Activated CD8-positive, alpha-beta memory T cell treated with anti-CD3 and anti-CD28 coated beads for 4 hours (primary cell): ENCODE measurements around the gene SSH2.

Experiments used
- DNase-seq, 2 donors: peaks; one replicate each; pipeline ENCODE4 v3.0.0-alpha.2; 2020; ENCODE audit warnings: low read depth in 2 of 2

The SSH2 gene

DNA sequence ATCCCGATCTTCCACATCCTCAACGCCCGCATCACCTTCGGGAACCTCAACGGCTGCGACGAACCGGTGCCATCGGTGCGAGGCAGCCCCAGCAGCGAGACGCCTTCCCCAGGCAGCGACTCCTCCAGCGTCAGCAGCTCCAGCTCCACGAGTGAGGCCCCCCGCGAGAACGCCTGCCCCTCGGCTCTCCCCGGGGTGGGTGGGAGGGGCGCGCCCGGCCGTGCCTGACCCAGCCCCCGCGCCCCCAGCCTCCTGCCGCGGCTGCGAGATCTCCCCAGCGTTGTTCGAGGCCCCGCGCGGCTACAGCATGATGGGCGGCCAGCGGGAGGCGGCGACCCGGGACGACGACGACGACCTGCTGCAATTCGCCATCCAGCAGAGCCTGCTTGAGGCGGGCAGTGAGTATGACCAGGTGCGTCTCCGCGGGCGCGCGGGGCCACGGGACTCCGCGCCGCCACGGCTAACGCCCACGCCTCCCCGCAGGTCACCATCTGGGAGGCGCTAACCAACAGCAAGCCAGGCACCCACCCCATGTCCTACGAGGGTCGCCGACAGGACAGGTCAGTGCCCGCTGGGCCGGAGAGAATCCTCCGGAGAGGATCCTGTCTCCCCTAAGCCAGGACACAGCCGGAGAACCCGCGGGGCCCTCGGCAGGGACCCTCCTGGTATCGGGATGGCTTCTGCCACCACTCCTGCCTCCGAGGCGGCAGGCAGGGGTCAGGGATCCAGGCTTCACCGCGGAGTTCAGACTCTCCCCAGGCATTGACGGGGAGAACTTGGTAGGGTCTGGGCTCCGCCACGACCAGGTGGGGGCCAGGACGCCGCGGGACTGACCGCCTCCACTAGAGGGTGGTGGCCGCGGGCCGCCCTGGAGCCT, 317.4 kb downstream of the SSH2 start:
- DNase-seq: no peak

DNA sequence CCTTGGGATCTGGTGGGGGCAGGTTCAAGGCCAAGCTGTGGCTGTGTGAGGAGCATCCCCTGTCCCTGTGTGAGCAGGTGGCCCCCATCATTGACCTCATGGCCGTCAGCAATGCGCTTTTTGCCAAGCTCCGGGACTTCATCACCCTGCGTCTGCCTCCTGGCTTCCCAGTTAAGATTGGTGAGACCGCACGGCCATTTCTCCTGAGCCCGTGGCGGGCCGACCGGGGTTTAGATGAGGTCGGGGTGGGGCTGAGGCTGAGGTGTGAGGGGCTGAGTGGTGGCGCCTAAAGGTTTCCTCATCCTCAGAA, 318.0 kb downstream of the SSH2 start:
- DNase-seq: no peak

GRCh38 chr17:29611351-29612093, 318.5 kb downstream of the SSH2 start:
- no peak for DNase-seq

GRCh38 chr17:29610395-29610794, 319.6 kb downstream of the SSH2 start:
- no peak for DNase-seq

DNA sequence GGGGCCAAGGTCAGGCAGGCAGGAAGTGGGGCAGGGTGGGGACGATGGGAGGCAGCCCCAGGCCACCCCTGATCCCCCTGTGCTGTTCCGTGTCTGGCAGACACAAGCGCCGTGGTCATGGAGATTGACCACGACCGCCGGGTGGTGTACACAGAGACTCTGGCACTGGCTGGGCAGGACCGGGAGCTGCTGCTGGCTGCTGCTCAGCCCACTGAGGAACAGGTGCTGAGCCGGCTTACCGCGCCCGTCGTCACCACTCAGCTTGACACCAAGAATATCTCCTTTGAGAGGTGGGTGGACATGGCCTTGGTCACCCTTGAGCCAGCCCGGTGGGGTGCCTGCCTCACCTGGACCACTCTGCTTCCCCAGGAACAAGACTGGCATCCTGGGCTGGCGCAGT, 321.0 kb downstream of the SSH2 start:
- no peak for DNase-seq

DNA sequence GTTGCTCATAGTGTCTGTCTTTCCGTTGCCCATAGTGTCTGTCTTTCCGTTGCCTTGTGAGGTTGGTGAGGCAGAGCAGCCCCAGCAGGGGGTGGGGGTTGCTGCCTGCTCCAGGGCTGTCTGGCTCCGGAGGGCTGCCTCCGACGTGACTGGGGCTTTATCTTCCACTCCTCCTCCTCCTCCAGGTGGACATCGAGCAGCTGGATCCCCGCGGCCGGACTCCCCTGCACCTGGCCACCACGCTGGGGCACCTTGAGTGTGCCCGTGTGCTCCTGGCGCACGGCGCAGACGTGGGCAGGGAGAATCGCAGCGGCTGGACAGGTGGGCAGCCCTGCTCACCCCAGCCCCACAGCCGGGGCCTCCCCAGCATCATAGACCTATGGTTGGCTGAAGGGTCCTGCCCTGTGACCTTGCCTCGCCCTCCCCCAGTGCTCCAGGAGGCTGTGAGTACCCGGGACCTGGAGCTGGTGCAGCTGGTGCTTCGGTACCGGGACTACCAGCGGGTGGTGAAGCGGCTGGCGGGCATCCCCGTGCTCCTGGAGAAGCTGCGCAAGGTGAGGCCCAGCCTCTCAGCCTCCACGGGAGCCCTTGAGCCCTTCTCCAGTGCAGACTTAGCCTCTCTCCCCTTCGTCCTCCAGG, 322.4 kb downstream of the SSH2 start:
- DNase-seq: no peak

GRCh38 chr17:29603109-29603674, 326.8 kb downstream of the SSH2 start:
- no peak for DNase-seq

GRCh38 chr17:29597361-29598172, 332.5 kb downstream of the SSH2 start:
- DNase-seq: no peak

- no peak for DNase-seq
These were observed 333.2 kb downstream of the SSH2 start for GRCh38 chr17:29596811-29597210.

DNA sequence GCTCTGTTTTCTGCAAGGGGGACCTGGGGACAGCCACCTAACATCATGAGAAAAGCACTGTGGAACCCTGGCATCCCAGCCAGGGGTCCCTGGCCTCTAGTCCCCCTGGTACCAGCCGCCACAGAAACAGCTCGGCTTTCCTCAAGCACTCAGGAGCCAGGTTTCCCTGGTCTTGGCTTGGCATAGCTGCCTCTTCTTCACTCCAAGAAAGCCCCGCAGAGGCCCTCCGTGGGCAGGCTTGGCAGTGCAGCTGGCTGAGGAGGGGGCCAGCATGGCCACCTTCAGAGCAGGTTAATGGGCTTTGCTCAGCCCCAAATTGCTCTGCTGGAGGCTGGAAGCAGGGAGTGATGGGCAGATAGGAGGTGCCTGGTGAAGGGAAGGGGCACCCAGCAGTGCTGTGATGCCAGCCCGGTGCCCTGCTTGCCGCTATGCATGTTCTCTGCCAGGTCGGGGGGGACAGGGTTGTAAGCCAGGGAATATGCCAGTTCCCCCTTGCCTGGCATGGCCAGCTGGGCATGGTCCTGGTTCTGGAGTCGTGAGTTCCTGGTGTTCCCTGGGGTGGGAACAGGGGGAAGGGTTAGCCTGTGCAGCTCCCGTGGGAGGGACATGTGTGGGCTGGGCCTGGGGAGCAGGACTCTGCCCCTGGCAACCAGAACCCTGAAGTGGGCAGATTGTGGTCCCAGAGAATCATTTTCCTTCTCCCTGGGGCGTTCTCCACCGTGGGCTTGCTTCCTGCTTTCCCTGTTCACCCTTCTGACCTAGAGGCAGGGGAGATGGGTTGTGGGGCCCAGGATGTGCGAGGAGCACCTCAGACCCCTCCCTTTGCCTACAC, 333.9 kb downstream of the SSH2 start:
- no peak for DNase-seq

GRCh38 chr17:29595107-29595942, 334.7 kb downstream of the SSH2 start:
- no peak for DNase-seq

DNA sequence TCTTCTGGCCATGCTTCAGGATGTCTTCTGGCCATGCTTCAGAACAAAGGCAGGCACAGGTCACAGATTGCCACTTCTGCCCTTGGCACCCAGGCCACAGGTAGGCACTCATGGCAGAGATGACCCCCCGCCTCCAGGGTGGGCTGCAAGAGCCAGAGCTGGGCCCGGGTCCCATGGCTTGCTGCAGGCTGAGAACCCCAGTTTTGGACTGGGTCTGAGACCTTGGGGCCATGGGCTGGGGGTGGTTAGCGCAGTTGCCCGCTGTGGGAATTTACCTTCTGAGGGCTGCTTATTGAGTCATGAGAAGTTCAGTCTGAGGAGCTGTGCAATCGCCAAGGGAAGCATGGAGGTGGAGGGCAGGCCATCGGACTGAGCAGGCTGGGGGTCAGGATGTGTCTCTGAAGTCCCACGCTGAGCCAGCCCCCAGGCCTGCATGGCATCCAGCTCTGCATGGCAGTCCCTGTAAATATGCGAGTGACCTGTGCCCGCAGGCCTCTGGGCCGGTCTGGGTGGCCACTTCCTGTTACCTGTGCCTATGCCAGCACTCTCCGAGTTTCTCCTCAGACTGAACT, 335.4 kb downstream of the SSH2 start:
- no peak for DNase-seq

DNA sequence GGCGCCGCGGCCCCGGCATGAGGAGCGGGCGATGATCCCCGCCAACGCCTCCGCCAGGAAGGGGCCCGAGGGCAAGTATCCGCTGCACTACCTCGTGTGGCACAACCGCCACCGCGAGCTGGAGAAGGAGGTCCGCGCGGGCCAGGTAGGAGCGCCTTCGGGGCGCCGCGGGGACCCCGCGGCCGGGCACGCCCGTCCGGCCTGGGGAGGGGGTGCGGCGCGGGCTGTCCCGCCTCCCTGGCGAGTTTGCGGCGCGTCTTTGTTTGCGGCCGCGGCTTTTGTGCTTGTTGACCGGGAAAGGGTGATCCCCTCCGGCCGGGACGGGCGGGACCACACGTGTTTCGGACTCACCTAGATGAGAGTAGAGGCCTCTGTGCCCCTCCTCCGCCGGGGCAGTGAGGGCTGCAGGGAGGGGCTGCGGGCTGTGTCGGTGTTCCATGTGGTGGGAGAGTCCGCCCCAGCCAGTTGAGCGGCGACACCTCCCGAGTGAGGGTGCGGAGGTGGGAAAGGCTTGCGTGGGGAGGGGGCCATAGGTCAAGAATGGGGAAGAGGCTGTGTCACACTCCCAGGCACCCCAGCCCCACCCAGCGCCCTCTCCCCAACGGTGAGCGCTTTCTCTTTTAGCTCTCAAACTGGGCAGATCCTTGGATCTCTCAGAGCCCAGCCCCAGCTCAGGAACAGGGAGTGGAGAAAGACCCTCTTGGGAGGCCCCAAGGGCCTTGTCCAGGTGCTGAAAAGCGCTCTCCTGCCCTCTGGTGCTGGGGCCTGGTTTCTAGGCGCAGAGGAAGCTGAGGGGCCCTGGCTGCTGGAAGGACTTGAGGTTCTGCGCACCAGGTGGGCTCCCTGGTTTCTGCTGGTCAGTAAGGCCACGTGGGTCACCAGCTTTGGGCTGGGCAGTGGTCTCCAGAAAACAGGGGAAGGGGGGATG, 336.2 kb downstream of the SSH2 start:
- DNase-seq: no peak

- DNase-seq: no peak
These were observed 337.0 kb downstream of the SSH2 start, which contains the start of gene ANKRD13B for GRCh38 chr17:29592850-29593551. Gene ANKRD13B (plus strand): TSS chr17:29593132. CDS start chr17:29593622, 490 bp downstream.

DNA sequence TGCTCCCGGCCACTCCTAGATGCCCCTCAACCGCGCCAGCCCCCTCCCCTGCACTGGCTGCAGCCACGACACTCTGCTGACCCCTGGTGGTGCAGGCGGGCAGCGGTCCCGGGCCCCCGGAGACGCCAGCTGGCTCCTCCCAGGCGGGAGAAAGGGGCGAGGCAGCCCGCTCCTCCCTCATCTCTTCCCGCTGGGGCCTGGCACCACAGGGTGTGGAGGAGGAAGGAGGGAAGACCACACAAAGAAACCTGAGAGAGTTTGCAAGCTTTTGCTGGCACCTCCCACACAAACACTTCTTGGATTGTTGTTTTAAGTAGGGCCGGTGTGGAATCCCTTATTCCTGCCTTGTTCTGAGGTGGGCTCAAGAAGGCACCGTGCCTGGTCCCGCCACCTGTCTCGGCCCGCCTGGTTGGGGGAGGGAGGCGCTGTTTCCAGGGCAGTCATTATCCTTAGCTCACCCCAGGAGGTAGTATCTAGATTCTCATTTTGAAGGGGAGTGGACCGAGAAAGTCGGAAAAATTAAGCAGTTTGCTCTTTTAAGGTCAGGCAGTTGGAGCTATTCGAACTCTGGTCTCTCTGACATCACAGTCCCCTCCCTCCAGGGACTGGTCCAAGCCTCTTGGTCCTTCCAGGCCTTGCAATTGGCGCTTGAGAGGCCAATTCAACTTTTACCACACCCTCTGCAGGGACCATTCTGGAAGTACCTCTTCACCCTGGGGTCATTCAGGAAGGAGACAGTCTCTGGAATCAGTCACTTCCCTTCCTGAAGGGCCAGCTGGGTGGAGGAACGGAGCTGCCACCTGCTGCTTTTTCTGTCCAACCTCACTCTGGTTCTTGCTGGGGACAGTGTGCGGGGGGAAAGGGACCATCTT, 338.1 kb downstream of the SSH2 start:
- DNase-seq: no peak

DNA sequence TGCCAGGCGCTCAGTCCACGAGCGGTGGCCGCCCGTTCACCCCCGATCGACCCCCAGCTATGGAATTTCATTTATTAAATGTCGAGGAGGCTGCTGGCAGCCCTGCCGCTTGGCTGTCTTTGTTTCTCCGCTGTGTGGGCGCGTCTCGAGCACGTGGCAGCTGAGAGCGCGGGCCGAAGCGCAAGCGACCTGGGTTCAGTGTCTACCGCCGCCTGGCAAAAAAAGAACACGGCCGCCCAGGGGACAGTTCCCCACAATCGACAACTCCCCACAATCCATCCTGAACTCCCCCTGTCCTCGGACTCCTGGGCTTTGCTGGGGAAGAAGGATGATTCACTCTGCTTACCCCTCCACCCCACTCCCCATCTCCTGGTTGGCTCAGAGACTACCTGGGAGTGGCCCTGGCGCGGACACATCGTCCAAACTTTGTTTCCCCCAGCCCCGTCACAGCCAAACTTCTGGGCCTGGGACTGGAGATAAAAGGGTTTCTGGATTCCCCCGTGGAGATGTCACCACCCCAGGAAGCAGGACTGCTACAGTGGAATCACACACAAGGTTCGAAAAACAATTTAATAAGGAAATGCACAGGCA, 338.8 kb downstream of the SSH2 start:
- no peak for DNase-seq
